ENCODE measurements around the gene NEAT1. TPM values are rescaled to one million over a fixed set of nuclear protein-coding genes. Genes with fewer than 3 reads are reported as not detected.

The NEAT1 gene
- total and polyA plus RNA-seq, 9 of the 15 experiments (the other 6 are each of a cell fraction or from before 2014, with no cell fraction given): 20.1 to 389 (median 62.8) TPM

DNA sequence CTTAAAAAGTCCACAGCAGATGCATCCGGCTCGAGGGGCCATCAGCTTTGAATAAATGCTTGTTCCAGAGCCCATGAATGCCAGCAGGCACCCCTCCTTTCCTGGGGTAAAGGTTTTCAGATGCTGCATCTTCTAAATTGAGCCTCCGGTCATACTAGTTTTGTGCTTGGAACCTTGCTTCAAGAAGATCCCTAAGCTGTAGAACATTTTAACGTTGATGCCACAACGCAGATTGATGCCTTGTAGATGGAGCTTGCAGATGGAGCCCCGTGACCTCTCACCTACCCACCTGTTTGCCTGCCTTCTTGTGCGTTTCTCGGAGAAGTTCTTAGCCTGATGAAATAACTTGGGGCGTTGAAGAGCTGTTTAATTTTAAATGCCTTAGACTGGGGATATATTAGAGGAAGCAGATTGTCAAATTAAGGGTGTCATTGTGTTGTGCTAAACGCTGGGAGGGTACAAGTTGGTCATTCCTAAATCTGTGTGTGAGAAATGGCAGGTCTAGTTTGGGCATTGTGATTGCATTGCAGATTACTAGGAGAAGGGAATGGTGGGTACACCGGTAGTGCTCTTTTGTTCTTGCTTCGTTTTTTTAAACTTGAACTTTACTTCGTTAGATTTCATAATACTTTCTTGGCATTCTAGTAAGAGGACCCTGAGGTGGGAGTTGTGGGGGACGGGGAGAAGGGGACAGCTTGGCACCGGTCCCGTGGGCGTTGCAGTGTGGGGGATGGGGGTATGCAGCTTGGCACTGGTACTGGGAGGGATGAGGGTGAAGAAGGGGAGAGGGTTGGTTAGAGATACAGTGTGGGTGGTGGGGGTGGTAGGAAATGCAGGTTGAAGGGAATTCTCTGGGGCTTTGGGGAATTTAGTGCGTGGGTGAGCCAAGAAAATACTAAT is 1.9 kb downstream of the NEAT1 start (continued):
- TF ChIP-seq ZBTB1 (CRISPR knock-in tag; IDR thresholded peaks at IDR 0.05; ENCODE audit: borderline replicate concordance, low read depth): no peak
- TF ChIP-seq, protein P1, sequence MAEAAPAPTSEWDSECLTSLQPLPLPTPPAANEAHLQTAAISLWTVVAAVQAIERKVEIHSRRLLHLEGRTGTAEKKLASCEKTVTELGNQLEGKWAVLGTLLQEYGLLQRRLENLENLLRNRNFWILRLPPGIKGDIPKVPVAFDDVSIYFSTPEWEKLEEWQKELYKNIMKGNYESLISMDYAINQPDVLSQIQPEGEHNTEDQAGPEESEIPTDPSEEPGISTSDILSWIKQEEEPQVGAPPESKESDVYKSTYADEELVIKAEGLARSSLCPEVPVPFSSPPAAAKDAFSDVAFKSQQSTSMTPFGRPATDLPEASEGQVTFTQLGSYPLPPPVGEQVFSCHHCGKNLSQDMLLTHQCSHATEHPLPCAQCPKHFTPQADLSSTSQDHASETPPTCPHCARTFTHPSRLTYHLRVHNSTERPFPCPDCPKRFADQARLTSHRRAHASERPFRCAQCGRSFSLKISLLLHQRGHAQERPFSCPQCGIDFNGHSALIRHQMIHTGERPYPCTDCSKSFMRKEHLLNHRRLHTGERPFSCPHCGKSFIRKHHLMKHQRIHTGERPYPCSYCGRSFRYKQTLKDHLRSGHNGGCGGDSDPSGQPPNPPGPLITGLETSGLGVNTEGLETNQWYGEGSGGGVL (CRISPR knock-in tag; IDR thresholded peaks at IDR 0.05): 0 out of 2 replicates have a peak, but pooled peaks have one; percentile 22
- TF ChIP-seq, protein P2, sequence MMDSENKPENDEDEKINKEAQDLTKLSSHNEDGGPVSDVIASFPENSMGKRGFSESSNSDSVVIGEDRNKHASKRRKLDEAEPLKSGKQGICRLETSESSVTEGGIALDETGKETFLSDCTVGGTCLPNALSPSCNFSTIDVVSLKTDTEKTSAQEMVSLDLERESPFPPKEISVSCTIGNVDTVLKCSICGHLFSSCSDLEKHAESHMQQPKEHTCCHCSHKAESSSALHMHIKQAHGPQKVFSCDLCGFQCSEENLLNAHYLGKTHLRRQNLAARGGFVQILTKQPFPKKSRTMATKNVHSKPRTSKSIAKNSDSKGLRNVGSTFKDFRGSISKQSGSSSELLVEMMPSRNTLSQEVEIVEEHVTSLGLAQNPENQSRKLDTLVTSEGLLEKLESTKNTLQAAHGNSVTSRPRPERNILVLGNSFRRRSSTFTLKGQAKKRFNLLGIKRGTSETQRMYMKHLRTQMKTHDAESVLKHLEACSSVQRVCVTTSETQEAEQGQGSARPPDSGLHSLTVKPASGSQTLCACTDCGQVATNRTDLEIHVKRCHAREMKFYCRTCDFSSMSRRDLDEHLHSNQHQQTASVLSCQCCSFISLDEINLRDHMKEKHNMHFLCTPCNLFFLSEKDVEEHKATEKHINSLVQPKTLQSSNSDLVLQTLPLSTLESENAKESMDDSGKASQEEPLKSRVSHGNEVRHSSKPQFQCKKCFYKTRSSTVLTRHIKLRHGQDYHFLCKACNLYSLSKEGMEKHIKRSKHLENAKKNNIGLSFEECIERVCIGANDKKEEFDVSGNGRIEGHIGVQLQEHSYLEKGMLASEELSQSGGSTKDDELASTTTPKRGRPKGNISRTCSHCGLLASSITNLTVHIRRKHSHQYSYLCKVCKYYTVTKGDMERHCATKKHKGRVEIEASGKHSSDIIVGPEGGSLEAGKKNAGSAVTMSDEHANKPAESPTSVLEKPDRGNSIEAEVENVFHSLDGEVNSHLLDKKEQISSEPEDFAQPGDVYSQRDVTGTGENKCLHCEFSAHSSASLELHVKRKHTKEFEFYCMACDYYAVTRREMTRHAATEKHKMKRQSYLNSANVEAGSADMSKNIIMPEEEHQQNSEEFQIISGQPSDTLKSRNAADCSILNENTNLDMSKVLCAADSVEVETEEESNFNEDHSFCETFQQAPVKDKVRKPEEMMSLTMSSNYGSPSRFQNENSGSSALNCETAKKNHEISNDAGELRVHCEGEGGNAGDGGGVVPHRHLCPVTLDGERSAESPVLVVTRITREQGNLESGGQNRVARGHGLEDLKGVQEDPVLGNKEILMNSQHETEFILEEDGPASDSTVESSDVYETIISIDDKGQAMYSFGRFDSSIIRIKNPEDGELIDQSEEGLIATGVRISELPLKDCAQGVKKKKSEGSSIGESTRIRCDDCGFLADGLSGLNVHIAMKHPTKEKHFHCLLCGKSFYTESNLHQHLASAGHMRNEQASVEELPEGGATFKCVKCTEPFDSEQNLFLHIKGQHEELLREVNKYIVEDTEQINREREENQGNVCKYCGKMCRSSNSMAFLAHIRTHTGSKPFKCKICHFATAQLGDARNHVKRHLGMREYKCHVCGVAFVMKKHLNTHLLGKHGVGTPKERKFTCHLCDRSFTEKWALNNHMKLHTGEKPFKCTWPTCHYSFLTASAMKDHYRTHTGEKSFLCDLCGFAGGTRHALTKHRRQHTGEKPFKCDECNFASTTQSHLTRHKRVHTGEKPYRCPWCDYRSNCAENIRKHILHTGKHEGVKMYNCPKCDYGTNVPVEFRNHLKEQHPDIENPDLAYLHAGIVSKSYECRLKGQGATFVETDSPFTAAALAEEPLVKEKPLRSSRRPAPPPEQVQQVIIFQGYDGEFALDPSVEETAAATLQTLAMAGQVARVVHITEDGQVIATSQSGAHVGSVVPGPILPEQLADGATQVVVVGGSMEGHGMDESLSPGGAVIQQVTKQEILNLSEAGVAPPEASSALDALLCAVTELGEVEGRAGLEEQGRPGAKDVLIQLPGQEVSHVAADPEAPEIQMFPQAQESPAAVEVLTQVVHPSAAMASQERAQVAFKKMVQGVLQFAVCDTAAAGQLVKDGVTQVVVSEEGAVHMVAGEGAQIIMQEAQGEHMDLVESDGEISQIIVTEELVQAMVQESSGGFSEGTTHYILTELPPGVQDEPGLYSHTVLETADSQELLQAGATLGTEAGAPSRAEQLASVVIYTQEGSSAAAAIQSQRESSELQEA (IDR thresholded peaks at IDR 0.05; ENCODE audit: low read depth): no peak
- peak; percentile 12; the same call in 1 of the 2 replicates for TF ChIP-seq MXI1 (IDR thresholded peaks at IDR 0.05; ENCODE audit: low read depth, low read length)
- TF ChIP-seq, protein P3, sequence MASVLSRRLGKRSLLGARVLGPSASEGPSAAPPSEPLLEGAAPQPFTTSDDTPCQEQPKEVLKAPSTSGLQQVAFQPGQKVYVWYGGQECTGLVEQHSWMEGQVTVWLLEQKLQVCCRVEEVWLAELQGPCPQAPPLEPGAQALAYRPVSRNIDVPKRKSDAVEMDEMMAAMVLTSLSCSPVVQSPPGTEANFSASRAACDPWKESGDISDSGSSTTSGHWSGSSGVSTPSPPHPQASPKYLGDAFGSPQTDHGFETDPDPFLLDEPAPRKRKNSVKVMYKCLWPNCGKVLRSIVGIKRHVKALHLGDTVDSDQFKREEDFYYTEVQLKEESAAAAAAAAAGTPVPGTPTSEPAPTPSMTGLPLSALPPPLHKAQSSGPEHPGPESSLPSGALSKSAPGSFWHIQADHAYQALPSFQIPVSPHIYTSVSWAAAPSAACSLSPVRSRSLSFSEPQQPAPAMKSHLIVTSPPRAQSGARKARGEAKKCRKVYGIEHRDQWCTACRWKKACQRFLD (CRISPR knock-in tag; IDR thresholded peaks at IDR 0.05): no peak
- TF ChIP-seq TGIF2 (CRISPR knock-in tag; IDR thresholded peaks at IDR 0.05): peak; percentile 23; the same call in 1 of the 2 replicates

Data from K562 (cell line).